Right atrium auricular region (tissue), 2 donors: Measurements from ENCODE around the gene ANKRD13B. TPM values are rescaled to one million over a fixed set of nuclear protein-coding genes. Genes with fewer than 3 reads are reported as not detected.
A peak's percentile ranks its signal among the peaks of the same experiment; 100 is the strongest.

Experiments
- DNase-seq: peaks from one replicate; pipeline ENCODE4 v3.0.0-alpha.2; 2019; ENCODE audit warnings: low spot score
- H3K27ac ChIP-seq, 2 donors: fragments of 200-600 bp; sonication (generic); 1 replicate in 1 of 2; 2 replicates in 1 of 2; pipeline ENCODE4 v1.5.1; 2016 to 2019
- H3K27me3 ChIP-seq, 2 donors: fragments of 200-600 bp; sonication (generic); one replicate each; pipeline versions ENCODE4 v1.5.1 to v1.6.0; 2017 to 2019
- H3K36me3 ChIP-seq: fragments of 200-600 bp; sonication (generic); one replicate; pipeline ENCODE4 v1.5.1; 2016
- H3K4me1 ChIP-seq, 2 donors: fragments of 200-600 bp; sonication (generic); one replicate each; pipeline versions ENCODE4 v1.5.1 to v1.6.0; 2017 to 2019
- H3K4me3 ChIP-seq, 2 donors: fragments of 200-600 bp; sonication (generic); 1 replicate in 1 of 2; 2 replicates in 1 of 2; pipeline ENCODE4 v1.5.1; 2017 to 2019; ENCODE audit warnings: mild to moderate bottlenecking in 1 of 2, moderate library complexity in 1 of 2
- H3K9me3 ChIP-seq, 2 donors: fragments of 200-600 bp; sonication (generic); one replicate each; pipeline ENCODE4 v1.5.1; 2019
- CTCF ChIP-seq, 2 donors: fragments of 200-600 bp; sonication (generic); IDR thresholded peaks; one replicate each; pipeline ENCODE4 v1.5.1; 2019; ENCODE audit warnings: antibody characterized with exemption in 2 of 2
- total RNA-seq, 2 donors: library from RNA; depleted of rRNA; stranded (reverse); fragments of >200 nt; gene quantifications; one replicate each; pipeline ENCODE4 v1.1.0, GENCODE V29; 2016

The ANKRD13B gene
- total RNA-seq, 2 donors from 2014 or later: 6.6 to 8.3 TPM

GRCh38 chr17:29613352-29613837 lies 20.5 kb downstream of the ANKRD13B start:
- H3K9me3 ChIP-seq: no peaks in the 10 kb centered on the region
- H3K4me1 ChIP-seq: peaks cover 0 to 60% of the 10 kb centered on the region in 2 donors
- DNase-seq: peak; percentile 95
- H3K4me3 ChIP-seq: peak overlapping the region; percentile 16 to 44
- TF ChIP-seq CTCF (IDR thresholded peaks at IDR 0.05): peak; percentile 93 to 96
- H3K36me3 ChIP-seq: no peaks in the 10 kb centered on the region
- no peaks in the 10 kb centered on the region for H3K27me3 ChIP-seq
- H3K27ac ChIP-seq: peak overlapping the region in 1 of 2 donors; percentile 12

- Histone ChIP-seq H3K36me3 (no peaks in the 10 kb centered on the region), H3K27ac (peak overlapping the region in 1 of 2 donors; percentile 12), H3K9me3 (no peaks in the 10 kb centered on the region), H3K27me3 (no peaks in the 10 kb centered on the region), H3K4me1 (peaks cover 0 to 65% of the 10 kb centered on the region in 2 donors), H3K4me3 (peak overlapping the region in 1 of 2 donors; percentile 44)
- DNase-seq: no peak
- TF ChIP-seq CTCF (IDR thresholded peaks at IDR 0.05): no peak
These were observed 20.9 kb downstream of the ANKRD13B start for GRCh38 chr17:29613856-29614255.

GRCh38 chr17:29614349-29615047 lies 21.6 kb downstream of the ANKRD13B start:
- DNase-seq: no peak
- no peak overlapping the region for H3K27ac ChIP-seq
- no peak for TF ChIP-seq CTCF (IDR thresholded peaks at IDR 0.05)
- peaks cover 0 to 69% of the 10 kb centered on the region in 2 donors for H3K4me1 ChIP-seq
- peak overlapping the region in 1 of 2 donors; percentile 50 for H3K4me3 ChIP-seq
- H3K36me3 ChIP-seq: no peaks in the 10 kb centered on the region
- no peaks in the 10 kb centered on the region for H3K9me3 ChIP-seq
- no peaks in the 10 kb centered on the region for H3K27me3 ChIP-seq

GRCh38 chr17:29615048-29615385 lies 22.1 kb downstream of the ANKRD13B start:
- TF ChIP-seq CTCF (IDR thresholded peaks at IDR 0.05): no peak
- Histone ChIP-seq H3K9me3 (no peaks in the 10 kb centered on the region), H3K27ac (no peak overlapping the region), H3K4me3 (peak overlapping the region in 1 of 2 donors; percentile 50), H3K27me3 (no peaks in the 10 kb centered on the region), H3K36me3 (no peaks in the 10 kb centered on the region), H3K4me1 (peaks cover 0 to 75% of the 10 kb centered on the region in 2 donors)
- DNase-seq: no peak

- Histone ChIP-seq H3K27me3 (no peaks in the 10 kb centered on the region), H3K27ac (peak overlapping the region in 1 of 2 donors; percentile 46), H3K36me3 (no peaks in the 10 kb centered on the region), H3K9me3 (no peaks in the 10 kb centered on the region), H3K4me1 (peaks cover 0 to 78% of the 10 kb centered on the region in 2 donors), H3K4me3 (peak overlapping the region; percentile 30 to 50)
- DNase-seq: peak; percentile 88
- peak in 1 of 2 donors; percentile 5 for TF ChIP-seq CTCF (IDR thresholded peaks at IDR 0.05)
These were observed 22.8 kb downstream of the ANKRD13B start for GRCh38 chr17:29615492-29616299.
